ENCODE data around the gene GOLGA8S.
"Not testable (repeated sequence)": the region's sequence is repeated elsewhere in the genome, so short reads cannot be mapped to it uniquely, and the experiment has no call there.

GOLGA8S gene

GRCh38 chr15:23398357-23398756, 43.8 kb downstream of the GOLGA8S start:
- DNase-seq: not testable (repeated sequence)

- not testable (repeated sequence) for DNase-seq
Observed at GRCh38 chr15:23399207-23399606, 44.7 kb downstream of the GOLGA8S start.

GRCh38 chr15:23401627-23402026, 47.1 kb downstream of the GOLGA8S start:
- no peak for DNase-seq

GRCh38 chr15:23402140-23402539, 47.6 kb downstream of the GOLGA8S start:
- DNase-seq: no peak

- no peak for DNase-seq
Observed at GRCh38 chr15:23402544-23402943, 48.0 kb downstream of the GOLGA8S start.

GRCh38 chr15:23403550-23403949, 49.0 kb downstream of the GOLGA8S start:
- DNase-seq: no peak

GRCh38 chr15:23411841-23412240, 57.3 kb downstream of the GOLGA8S start:
- DNase-seq: no peak

GRCh38 chr15:23412881-23413600, 58.5 kb downstream of the GOLGA8S start:
- DNase-seq: not testable (repeated sequence)

Measured in suppressor macrophage treated with lipopolysaccharide for 4 hours (primary cell).